IMR-90 (cell line): ENCODE measurements around the gene CCDC150.
"Not testable (repeated sequence)": the region's sequence is repeated elsewhere in the genome, so short reads cannot be mapped to it uniquely, and the experiment has no call there.

Experiments
- CHD1 ChIP-seq: IDR thresholded peaks from 2 replicates; pipeline ENCODE4 v1.6.1; 2012; ENCODE audit warnings: low read depth, low read length, improper control_type of control experiment
- MAZ ChIP-seq: IDR thresholded peaks from 2 replicates; pipeline ENCODE4 v1.6.1; 2012; ENCODE audit warnings: low read depth, mild to moderate bottlenecking, low read length, improper control_type of control experiment, moderate library complexity, borderline replicate concordance
- POLR2A ChIP-seq: IDR thresholded peaks from 2 replicates; pipeline ENCODE4 v1.6.1; 2012; ENCODE audit warnings: mild to moderate bottlenecking, low read depth, low read length
- SMC3 ChIP-seq: fragments of 150-350 bp; IDR thresholded peaks from 2 replicates; pipeline ENCODE4 v1.6.1; 2016; ENCODE audit warnings: low read depth, mild to moderate bottlenecking, antibody characterized with exemption, low read length, moderate library complexity
- TF ChIP-seq, protein P1 (sequence below): conservative IDR thresholded peaks from 2 replicates; pipeline ENCODE4 v1.5.1; 2012; ENCODE audit warnings: mild to moderate bottlenecking, low read depth, low read length, improper control_type of control experiment
- TF ChIP-seq, protein P2 (sequence below): fragments of 150-350 bp; IDR thresholded peaks from 2 replicates; pipeline ENCODE4 v1.6.1; 2016; ENCODE audit warnings: low read depth, mild to moderate bottlenecking, low read length, moderate library complexity, borderline replicate concordance

DNA sequence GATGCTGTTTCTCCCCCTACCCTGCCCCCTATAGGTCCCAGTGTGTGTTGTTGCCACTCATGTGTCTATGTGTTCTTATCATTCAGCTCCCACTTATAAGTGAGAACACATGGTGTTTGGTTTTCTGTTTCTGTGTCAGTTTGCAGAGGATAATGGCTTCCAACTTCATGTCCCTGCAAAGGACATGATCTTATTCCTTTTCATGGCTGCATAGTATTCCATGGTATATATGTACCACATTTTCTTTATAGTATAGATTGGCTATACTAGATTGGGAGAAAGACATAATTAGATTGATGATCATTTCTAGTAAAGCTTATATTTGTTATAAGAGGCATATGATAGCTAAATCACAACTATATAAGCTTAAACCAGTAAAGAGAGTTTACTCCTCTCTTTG lies 97.1 kb downstream of the CCDC150 start:
- TF ChIP-seq, protein P1, sequence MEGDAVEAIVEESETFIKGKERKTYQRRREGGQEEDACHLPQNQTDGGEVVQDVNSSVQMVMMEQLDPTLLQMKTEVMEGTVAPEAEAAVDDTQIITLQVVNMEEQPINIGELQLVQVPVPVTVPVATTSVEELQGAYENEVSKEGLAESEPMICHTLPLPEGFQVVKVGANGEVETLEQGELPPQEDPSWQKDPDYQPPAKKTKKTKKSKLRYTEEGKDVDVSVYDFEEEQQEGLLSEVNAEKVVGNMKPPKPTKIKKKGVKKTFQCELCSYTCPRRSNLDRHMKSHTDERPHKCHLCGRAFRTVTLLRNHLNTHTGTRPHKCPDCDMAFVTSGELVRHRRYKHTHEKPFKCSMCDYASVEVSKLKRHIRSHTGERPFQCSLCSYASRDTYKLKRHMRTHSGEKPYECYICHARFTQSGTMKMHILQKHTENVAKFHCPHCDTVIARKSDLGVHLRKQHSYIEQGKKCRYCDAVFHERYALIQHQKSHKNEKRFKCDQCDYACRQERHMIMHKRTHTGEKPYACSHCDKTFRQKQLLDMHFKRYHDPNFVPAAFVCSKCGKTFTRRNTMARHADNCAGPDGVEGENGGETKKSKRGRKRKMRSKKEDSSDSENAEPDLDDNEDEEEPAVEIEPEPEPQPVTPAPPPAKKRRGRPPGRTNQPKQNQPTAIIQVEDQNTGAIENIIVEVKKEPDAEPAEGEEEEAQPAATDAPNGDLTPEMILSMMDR: not testable (repeated sequence)
- TF ChIP-seq POLR2A, SMC3, MAZ, CHD1: not testable (repeated sequence)
- TF ChIP-seq, protein P2, sequence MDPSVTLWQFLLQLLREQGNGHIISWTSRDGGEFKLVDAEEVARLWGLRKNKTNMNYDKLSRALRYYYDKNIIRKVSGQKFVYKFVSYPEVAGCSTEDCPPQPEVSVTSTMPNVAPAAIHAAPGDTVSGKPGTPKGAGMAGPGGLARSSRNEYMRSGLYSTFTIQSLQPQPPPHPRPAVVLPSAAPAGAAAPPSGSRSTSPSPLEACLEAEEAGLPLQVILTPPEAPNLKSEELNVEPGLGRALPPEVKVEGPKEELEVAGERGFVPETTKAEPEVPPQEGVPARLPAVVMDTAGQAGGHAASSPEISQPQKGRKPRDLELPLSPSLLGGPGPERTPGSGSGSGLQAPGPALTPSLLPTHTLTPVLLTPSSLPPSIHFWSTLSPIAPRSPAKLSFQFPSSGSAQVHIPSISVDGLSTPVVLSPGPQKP: not testable (repeated sequence)
